CD4-positive, alpha-beta T cell treated with Interferon alpha-2 for 1 hour (primary cell): Measurements from ENCODE around the gene LAMA2.

Experiments used
- DNase-seq, 2 donors: peaks; one replicate each; pipeline ENCODE4 v3.0.0-alpha.2; 2020 to 2022

Gene LAMA2

DNA sequence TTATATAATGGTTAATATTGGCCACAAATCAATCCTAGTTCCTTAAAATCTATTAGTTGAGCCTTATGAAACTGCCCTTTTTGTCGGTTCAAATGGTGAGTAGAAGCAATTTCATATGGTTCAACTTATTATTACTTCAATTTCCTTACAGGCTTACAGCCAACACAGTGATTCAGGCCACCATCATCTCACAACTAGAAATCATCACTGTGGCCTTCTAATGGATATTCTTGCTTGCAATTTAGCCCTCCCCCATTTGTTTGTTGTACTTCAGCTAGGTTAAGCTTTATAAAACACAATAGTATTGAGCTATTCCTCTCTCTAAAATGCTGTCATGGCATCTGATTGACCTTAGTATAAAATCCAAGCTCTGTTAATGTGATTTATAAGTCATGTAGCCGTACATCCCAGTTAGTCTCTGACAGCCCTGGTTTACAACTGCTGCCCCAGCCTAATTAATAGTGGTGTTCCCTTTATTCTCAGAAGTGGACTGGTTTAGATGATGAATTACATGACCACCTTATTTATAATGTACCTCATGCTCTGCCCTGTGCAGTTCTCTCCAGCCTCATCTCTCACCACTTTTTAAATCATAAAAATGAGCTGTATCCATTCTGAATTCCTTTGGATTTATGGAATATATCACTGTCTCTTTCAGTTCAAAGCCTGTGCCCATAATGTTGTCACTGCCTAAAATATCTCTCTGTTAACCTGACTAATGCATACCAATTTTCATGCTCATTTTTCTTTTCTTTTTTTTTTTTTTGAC lies 36.7 kb downstream of the LAMA2 start:
- no peak for DNase-seq

DNA sequence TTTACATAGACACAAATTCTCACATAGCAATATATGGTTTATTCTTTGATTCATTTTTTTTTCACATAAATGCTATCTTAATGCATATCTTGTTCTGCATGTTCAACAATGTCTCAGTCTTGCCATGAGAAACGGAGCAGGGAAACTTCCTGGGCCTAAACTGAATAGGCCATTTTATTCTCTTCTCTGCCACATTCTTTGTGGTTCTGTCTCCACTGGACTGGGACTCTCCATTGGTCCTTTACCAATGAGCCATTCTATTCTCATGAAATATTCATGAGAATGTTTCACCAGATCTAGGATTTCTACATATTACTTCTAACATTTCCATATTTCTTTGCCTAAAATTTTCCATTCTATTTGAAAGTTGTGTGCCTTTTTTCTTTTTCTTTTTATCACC lies 42.8 kb downstream of the LAMA2 start:
- DNase-seq: no peak

DNA sequence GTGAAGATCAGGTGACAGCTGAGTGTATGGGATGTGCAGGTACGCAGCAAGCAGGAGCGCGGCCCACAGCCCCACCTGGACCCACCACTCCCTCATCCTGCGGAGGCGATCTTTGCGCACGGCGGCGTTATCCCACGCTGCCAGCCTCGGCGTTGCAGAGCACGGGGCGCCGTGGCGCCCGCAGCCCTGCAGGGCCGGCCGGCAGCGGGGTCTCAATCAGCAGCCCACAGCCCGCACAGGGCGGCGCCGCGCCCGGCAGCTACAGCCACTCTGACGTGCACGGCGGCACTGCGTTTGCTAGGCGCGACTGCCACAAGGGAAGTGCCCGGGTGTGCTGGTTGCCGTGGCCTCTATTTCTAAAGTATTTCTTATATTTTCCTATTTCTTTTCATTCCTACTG lies 46.9 kb downstream of the LAMA2 start:
- DNase-seq: no peak

DNA sequence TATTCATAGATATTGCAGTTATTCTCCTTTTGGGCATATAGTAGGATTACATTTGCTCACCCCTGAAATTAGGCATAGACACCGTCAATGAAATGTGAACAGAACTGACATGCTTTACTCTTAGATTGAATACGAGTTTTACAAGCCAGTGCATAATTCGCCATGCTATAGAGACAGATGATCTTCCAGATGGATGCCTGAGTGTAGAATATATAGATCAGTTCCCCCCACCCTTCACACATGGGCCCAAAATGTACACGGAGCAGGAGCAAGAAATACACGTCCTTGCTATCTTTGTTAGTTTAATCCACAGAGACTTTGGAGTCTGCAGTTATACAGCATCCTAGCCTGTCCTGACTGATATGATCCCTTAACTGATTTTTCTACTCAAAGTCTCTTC lies 47.4 kb downstream of the LAMA2 start:
- DNase-seq: no peak

DNA sequence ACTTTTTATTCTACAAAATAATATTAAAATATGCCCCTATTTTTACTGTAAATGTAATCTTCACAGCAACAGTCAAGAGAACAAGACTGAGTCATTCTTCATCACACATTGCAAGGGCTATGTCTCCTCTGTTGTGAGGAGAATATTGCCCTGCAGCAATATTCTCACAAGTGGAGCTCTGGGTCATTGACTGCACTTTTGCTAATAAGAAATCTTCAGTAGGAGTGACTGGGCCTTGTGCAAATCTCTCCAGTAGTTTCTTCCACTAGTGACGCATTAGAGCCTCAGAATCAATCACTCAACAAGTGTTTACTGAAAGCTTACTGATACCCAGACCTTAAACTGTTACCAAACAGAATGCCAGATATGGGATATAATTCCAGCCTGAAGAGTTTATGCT lies 49.1 kb downstream of the LAMA2 start:
- DNase-seq: no peak

DNA sequence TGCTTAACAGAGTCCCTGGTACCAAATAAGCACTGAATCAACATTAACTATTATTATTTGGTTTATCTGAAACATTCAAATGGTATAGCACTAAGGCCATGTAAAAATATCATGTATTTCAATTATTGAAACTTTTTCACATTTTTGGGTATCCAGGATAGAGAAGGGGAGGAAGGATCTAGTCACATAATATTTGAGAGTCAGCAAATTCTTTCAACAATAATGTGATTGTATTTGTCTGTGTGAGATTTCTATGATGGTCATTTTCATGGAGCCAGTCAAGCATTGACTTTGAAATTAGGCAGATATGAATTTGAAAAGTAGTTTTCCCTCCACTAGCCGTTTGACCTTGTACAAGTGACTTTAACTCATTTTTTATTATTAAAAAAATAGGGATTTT lies 67.9 kb downstream of the LAMA2 start:
- DNase-seq: no peak

DNA sequence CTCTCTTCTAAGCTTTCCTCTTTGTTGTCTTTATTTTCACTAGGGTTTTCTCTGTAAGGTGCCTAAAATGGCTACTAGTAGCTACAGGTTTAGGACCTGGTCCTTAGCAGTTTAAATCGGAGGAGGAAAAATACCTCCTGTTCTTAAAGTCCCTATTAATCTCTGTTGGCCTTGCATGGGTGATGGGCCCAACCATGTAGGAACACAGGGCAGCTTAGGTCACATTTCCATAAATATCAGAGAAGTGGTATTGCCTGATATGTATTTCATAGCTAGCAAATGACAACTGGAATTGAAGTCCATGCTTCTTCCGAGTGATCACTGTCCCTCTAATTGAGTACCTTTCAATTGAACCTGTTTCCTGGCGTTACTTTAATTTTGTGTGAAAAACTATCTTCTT lies 70.0 kb downstream of the LAMA2 start:
- DNase-seq: no peak

DNA sequence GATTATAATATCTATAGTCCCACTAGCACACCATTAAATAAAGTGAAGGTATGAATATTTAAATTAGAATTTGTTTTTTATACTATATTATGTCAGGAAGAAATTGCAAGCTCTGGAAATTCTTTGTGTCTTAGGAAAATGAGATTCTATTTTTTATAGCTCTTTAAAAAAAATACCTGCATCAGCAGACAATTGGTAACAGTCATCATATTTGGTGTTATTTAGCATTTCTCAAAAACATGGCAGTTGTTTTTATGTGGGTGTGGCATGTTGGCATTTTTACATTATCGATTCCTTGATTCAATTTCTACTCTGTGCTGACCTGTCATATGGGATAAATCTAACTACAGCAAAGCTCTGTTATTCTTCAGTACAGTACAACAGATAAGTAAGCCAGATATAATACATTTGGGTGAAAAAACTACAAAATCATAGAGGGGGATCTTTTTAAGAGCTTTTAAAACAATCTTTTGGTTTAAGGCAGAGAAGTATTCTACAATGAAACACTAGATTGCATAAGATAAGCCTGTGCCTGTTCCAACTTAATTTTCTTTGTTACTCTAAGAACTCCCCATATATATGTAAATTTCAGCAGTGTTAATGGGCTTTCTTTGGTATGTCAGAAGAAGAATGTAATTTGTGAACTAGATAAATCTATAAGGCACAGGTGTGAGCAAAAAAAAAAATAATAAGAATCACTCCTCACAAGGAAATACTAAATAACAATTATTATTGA lies 71.5 kb downstream of the LAMA2 start:
- no peak for DNase-seq

DNA sequence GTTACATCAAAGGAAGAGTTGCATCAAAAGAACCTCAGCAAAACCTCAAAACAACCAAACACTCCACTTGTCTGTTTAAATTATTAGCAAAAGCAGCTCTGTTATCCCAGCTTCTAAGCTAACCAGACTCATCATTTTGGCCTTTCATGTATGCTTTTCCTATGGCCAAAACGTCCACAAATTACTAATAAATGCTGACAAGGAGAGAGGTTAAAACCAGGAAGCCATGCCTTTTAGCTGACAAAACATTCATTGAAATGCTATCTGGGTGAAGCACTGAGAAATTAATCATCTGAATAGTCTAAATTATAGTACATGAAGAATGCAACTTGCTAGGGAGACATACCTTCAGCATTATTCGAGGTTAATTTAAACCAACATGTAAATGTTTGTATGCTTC lies 80.6 kb downstream of the LAMA2 start:
- no peak for DNase-seq

DNA sequence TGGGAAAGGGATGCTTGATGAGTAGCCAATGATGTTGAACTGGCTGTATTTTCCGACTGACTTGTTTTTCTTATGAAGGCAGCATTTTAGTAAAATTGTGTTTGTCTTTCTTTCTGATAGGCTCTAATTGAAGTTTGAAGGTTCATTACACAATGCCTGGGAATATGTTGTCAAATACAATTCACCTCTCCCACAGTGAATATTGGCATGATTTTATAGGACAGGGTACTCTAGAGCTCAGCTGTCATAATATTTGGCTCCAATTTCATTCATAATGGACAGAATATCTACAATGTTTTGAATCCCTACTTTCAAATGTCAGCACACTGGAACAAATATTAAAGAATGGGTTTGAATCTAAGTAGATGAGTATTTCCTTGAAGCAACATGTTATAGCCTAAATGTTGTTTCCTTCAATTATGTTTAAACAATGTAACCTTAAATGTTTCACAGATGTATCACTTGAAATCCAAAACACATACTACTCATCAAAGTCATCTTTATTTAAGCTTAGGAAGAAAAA lies 81.4 kb downstream of the LAMA2 start:
- DNase-seq: no peak

DNA sequence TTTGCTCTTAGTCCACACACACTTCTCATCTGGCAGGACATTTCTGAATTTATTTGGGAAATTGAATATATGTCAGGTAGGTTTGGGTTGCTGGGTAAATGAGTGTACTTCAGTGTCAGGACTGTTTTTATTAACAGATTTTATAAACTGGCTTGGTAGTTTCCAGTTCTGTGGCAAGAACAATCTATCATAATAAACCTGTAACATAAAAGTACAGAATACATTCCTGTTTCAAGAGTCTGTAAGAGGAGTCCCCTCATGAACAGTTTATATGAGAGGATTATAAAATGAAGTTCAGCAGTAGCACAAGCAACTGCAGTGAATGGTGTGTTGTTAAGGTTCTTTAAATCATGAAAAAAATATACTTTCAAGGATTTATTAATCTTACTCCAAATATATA lies 81.8 kb downstream of the LAMA2 start:
- no peak for DNase-seq

DNA sequence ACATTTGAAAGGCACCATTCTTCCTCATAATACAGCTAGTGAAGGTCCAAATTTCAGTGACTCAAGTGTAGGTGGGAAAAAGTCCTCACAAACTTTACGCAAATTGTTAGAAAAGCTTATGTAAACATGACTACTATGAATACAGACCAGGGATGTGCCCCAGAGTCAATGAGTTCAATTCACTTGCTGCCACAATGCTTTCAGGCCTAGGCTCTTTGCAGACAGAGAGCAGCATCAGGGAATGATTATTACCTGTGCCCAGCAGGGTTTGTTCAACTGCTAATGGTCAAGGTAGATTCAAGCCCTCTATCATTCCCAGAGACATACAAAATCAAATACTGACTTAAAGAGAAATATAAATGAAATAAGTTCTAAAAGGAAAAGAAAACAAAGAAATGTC lies 84.0 kb downstream of the LAMA2 start:
- DNase-seq: no peak

DNA sequence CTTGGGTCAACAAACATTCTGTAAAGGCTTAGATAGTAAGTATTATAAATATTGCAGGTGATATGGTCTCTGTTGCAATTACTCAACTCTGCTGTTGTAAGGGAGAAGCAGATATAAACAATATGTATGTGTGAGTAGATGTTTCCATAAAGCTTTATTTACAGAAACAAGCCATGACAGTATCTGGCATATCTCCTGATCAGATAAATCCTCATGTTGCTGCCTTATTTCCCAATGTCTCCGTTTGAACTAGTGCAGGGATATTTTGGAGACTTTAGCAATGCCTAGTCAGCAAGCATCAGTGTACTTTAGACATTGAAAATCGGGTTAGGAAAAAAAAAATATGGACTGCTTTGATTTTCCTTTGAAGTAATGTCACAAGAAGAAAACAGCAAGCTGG lies 96.1 kb downstream of the LAMA2 start:
- DNase-seq: no peak

DNA sequence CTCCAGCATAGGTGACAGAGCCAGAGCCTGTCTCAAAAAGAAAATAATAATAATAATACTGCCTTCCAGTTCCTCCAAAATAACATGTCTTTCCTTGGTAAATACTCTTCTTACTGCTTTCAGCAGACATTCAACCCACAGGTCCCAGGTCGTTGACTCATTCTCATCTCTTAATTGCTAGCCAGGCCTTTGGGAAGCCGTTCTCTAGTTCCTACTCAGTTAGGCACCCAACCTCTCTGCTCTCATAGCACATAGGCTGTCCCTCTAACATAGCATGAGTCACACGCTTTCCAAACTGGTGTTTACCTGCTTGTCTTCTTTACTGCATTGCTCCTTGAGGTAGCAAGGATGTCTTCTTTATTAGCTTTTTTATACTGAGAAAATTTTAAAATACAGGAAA lies 98.8 kb downstream of the LAMA2 start:
- no peak for DNase-seq

DNA sequence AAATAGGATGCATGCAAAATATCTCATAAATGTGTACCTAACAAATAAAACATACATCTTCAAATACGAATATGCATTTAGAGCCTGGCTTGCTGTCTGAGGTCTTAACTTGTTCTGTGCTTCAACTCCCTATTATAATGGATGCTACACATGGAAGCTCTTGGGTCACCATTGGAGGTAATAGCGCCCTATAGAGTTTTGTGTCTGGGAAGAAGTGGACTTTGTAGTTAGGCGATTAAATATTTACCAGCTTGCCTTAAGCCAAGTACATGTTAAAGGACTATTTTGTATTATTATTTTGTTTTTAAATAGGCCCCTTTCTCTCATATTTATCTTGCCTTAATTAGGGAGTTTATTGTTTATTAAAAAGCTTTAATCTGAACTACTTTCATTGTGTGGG lies 107.4 kb downstream of the LAMA2 start:
- DNase-seq: no peak

DNA sequence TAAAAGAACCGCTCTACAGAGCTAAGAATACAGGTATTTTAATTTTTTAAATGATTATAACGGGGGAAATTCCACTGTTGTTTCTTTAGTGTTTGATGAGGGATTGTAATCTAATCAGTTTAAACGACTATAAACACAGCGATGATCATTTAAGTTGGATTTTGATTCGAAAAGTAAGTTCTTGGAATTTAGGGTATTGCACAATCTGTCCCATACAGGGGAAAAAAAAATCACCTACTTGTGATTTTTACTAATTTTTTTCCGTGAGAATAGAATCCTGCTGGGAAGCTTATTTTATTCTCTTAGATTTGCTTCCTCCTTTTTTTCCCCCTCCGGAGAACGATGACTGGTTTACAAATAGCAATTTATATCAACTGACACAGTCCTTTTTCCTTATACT lies 108.0 kb downstream of the LAMA2 start:
- no peak for DNase-seq

DNA sequence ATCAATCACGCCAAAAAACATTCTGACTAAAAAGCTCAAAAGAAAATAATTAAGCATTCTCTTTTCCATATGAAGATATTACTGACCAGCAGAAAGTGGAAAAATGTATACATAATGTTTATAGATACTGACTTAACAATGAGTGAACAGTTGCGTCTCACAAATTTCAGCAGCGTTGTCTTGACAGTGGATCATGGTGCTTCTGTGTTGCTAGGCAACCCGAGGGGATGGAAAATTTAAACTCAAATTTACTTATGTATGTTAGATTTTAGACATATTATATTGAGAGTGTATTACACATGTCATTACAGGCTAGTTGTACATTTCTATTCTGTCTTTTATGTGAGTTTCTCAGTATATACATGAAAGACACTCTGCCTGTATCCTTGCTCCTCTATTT lies 110.2 kb downstream of the LAMA2 start:
- DNase-seq: no peak

DNA sequence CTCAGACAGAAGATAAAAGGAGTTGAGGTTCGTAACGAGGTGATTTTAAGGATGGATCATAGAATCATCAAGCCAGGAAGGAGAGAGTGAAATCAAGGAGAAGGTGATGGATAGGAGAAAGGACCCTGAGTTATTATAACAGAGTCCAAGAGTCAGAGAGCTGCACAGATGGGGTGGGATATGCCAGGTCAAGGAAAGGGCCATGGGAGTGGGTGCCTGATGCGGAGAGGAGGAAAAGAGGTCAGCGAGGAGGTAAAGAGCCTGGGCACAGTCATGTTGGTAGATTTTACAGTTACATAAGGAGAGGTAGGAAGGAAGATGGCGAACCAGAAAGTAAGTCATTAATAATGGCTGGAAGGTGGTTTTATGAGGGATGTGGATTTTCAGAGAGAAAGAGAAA lies 114.9 kb downstream of the LAMA2 start:
- no peak for DNase-seq

DNA sequence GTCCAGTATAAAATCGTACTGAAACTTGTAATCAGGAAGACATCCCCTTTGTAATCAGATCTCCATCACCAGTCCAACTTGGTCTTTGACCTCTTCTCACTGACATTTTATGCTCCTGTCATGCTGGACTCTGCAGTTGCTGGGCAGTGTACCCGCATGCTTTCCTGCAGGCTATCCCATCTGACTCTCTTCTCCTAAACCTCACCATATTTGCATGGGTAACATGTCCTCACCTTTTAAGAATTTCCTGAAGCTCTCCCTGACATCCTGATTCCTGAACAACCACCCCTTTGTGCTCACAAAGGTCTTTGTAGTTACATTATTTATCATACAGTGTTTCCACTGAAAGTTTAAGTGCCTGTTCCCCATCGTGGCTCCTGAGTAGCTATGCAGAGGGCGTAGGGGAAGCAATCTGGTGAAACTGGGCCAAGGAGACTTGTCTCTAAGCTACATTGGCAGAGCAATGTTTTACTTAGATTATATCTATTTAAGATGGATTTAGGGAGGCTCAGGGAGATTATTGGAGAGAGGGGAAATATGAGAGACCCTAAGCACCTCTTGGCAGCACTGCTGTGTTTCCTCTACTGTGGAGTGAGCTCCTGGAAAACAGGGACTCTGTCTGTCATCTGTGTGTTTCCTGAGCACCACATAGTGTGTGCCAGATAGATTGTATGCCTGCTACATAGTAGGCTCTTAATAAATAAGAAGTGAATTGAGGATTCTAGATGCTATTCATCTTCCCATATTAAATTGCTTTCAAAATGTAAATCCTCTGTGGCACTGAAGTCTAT lies 124.0 kb downstream of the LAMA2 start:
- no peak for DNase-seq

DNA sequence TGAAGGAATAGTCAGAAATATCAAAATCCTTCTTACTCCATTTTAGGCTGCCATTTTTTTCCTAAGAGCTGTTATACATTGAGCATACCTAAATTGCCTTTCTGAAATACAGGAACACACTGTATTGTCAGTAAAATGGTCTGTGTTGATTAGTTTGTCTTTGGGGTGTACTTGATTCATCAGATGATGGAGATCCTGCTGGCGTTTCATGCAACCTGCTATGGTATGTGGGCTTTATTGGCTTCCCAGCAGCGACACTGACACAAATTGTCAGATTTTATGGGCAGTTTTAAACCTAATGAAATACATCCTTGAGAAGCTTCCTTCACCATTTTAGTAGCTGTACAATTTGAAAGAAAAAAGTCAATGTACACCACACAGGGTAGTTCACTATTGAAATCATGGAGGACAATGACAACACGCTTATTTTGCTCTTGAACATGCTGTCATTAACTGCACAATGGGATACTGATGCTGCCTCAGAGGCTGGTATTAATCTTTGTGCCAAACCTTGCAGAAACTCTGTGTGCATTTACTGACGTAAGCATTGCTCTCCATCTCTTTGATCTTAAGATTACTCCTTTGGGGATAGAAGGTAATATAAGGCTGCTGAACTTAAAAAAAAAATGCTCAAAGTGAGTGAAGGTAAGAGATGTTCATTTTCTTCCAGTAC lies 124.9 kb downstream of the LAMA2 start:
- no peak for DNase-seq

DNA sequence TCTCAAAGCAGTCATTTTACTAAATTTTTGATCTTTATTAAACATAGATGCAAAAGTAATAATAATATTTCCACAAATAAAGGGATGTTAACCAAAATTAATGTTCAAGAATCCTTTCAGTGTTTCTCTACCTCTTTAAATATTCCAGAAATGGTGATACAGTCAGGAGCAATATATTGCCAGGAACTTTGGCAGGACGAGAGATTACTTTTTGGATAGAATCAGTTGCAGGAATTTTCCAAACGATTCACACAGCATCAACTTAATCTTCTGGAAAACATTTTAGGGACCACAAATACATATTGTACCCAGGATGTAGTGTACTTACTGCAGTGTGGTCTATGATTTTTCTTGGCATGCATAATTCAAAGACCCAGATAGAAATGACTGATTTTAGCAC lies 125.7 kb downstream of the LAMA2 start:
- DNase-seq: no peak

DNA sequence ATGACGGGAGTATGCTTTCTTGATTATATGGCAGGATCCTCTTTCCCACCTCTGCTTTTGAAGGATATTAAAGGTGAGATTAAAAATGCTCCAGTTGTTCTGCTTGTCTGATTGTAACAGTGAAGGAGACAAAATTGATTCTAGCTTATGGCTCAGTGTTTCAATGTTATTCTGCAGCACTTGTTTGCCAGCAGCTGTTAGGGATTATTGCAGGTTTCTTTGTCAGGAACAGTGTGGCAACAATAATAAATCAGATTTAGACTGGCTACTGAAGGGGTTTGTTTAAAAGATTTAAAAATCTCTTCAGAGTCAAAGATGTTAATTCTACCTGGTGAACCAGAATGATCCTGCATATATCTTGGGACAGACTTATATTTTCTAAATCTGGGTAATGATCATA lies 126.9 kb downstream of the LAMA2 start:
- no peak for DNase-seq

DNA sequence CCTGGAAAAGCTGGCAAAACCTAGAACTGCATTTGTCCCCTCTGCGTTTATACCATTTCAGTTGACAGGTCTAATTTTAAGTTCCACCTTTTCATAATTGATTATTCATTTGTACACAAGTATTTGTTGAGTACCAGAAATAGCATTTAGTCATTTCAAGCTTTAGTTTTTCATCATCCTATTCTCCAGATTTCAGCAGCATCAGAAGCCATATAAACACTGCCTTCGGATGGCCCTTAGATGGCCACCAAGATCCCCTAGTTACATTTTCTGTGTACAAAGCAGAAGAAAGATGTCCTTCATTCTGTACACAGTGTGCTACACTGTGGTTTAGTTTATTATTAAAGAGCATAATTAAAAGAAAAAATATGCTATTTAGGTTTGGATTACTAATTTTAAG lies 131.4 kb downstream of the LAMA2 start:
- no peak for DNase-seq
